Natural killer cell (primary cell): ENCODE data around the gene TTC39B. TPM values are rescaled to one million over a fixed set of nuclear protein-coding genes. Genes with fewer than 3 reads are reported as not detected.

ENCODE experiments used
- ATAC-seq, 3 donors: fragments of 150-1000 bp in 2 of 3; fragments of 200-7000 bp in 1 of 3; cut with Tn5 transposase; 1 replicate in 1 of 3; 2 replicates in 2 of 3; pipeline ENCODE4 v1.10.0; 2021; ENCODE audit warnings: mild to moderate bottlenecking in 2 of 3, moderate library complexity in 2 of 3
- DNase-seq, 2 donors: peaks; one replicate each; pipeline versions ENCODE4 v3.0.0 to v3.0.0-alpha.2; 2013 to 2021; ENCODE audit warnings: mixed read lengths in 1 of 2
- H3K27ac ChIP-seq: one replicate; pipeline ENCODE4 v1.5.1; 2013; ENCODE audit warnings: mild to moderate bottlenecking, low read length
- H3K27me3 ChIP-seq: one replicate; pipeline ENCODE4 v1.6.1; 2013; ENCODE audit warnings: low read length; ENCODE audit not compliant: control insufficient read depth, insufficient read depth
- H3K36me3 ChIP-seq: one replicate; pipeline ENCODE4 v1.6.1; 2013; ENCODE audit warnings: low read length; ENCODE audit not compliant: control insufficient read depth, insufficient read depth
- H3K4me1 ChIP-seq: one replicate; pipeline ENCODE4 v1.6.1; 2013; ENCODE audit warnings: low read length; ENCODE audit not compliant: control insufficient read depth, insufficient read depth
- H3K4me3 ChIP-seq: one replicate; pipeline ENCODE4 v1.5.1; 2013; ENCODE audit warnings: low read length
- H3K9me3 ChIP-seq: one replicate; pipeline ENCODE4 v1.6.1; 2013; ENCODE audit warnings: low read length; ENCODE audit not compliant: control insufficient read depth, insufficient read depth
- H3K27ac Mint-ChIP-seq, 2 donors: one replicate each; pipeline ENCODE4 v1.8.0; 2022; ENCODE audit warnings: mild to moderate bottlenecking in 2 of 2, mixed read lengths in 2 of 2, moderate library complexity in 1 of 2
- H3K27me3 Mint-ChIP-seq, 2 donors: one replicate each; pipeline ENCODE4 v1.8.0; 2022; ENCODE audit warnings: low read depth in 2 of 2, mixed read lengths in 2 of 2
- H3K36me3 Mint-ChIP-seq: one replicate; pipeline ENCODE4 v1.8.0; 2022; ENCODE audit warnings: mixed read lengths
- H3K4me1 Mint-ChIP-seq, 2 donors: one replicate each; pipeline ENCODE4 v1.8.0; 2022; ENCODE audit warnings: mixed read lengths in 2 of 2
- H3K4me3 Mint-ChIP-seq: one replicate; pipeline ENCODE4 v1.8.0; 2022; ENCODE audit warnings: mild to moderate bottlenecking, moderate library complexity, mixed read lengths
- H3K9me3 Mint-ChIP-seq, 2 donors: one replicate each; pipeline ENCODE4 v1.8.0; 2022; ENCODE audit warnings: mixed read lengths in 2 of 2
- WGBS: methylation state at CpG from one replicate; pipeline ENCODE4 v1.1.7; 2013; ENCODE audit warnings: missing lambda C conversion rate; ENCODE audit not compliant: insufficient coverage; 5-methylcytosine and 5-hydroxymethylcytosine counted together
- intact Hi-C: fragments of 100-400 bp; cut with micrococcal nuclease; formaldehyde crosslinking; loops from one replicate; pipeline ENCODE4 v1.14.2; 2022
- total RNA-seq, 4 donors: library from RNA; stranded (reverse); fragments of 120-200 nt in 1 of 4; gene quantifications; one replicate each; pipeline versions ENCODE4 v1.2.3 to v1.2.4, GENCODE V29; 2013 to 2022
- TF ChIP-seq, protein P1 (sequence below): fragments of 200-600 bp; IDR thresholded peaks from one replicate; pipeline ENCODE4 v1.8.0; 2022; ENCODE audit warnings: antibody characterized with exemption

The TTC39B gene
- total RNA-seq, 3 donors from 2014 or later (not counting 1 experiment from before 2014, with no cell fraction given), result 51.2 to 65.1 (median 54.2) TPM

DNA sequence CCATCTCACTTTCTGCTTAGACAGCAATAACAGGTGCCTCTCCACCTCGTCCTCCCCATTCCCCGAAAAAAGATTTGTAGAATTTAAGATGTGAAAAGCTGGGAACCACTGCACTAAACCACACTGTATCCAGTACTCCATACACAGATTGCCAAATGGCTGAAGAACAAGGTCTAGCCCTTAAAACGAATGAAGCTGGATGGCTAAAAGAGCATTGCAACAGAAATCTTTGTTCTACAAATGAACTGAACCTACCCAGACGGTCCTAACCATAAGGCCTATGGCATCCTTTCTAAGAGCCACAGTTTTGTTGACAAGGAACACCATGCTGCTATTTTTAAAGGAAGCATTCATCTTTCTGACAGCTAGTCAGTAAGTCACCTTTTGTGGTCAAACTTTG, 152.3 kb downstream of the TTC39B start:
- no peaks in the 10 kb centered on the region for H3K27me3 ChIP-seq
- H3K9me3 Mint-ChIP-seq, result no peaks in the 10 kb centered on the region
- H3K4me1 ChIP-seq, result no peaks in the 10 kb centered on the region
- no peak overlapping the region for H3K27ac Mint-ChIP-seq
- peaks cover 0 to 24% of the 10 kb centered on the region in 2 donors for H3K27me3 Mint-ChIP-seq
- WGBS, result 56% methylated on average over 3 of the region's 4 CpGs
- TF ChIP-seq, protein P1, sequence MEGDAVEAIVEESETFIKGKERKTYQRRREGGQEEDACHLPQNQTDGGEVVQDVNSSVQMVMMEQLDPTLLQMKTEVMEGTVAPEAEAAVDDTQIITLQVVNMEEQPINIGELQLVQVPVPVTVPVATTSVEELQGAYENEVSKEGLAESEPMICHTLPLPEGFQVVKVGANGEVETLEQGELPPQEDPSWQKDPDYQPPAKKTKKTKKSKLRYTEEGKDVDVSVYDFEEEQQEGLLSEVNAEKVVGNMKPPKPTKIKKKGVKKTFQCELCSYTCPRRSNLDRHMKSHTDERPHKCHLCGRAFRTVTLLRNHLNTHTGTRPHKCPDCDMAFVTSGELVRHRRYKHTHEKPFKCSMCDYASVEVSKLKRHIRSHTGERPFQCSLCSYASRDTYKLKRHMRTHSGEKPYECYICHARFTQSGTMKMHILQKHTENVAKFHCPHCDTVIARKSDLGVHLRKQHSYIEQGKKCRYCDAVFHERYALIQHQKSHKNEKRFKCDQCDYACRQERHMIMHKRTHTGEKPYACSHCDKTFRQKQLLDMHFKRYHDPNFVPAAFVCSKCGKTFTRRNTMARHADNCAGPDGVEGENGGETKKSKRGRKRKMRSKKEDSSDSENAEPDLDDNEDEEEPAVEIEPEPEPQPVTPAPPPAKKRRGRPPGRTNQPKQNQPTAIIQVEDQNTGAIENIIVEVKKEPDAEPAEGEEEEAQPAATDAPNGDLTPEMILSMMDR, result no peak
- H3K4me1 Mint-ChIP-seq, result no peaks in the 10 kb centered on the region
- DNase-seq (no peak), ATAC-seq (no peak)
- no peak overlapping the region for H3K27ac ChIP-seq
- no peak overlapping the region for H3K4me3 Mint-ChIP-seq
- intact Hi-C loops, result no loop called here
- no peaks in the 10 kb centered on the region for H3K36me3 Mint-ChIP-seq
- H3K9me3 ChIP-seq, result no peaks in the 10 kb centered on the region
- H3K4me3 ChIP-seq, result no peak overlapping the region
- no peaks in the 10 kb centered on the region for H3K36me3 ChIP-seq

DNA sequence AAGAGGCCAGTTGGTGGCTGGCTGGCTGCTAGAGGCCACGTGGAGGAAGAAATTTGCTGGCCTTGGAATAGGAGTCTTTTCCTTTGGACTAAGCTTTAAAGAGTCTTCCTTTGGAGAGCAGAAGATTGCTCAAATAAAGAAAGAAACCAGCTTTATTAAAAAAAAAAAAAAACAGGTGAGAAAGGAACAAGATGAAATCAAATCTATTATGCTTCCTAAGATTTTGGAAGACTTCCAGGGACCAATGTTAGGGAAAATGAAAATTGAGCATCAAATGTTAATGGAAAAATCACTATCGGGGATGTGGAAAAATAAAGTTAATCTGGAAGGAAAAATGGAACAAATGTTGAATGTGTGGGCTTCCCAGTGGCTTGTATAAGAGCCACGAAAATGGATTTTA, 153.1 kb downstream of the TTC39B start:
- intact Hi-C loops, result no loop called here
- no peak overlapping the region for H3K4me3 ChIP-seq
- H3K9me3 ChIP-seq, result no peaks in the 10 kb centered on the region
- no peak overlapping the region for H3K27ac ChIP-seq
- Mint-ChIP-seq H3K27ac (no peak overlapping the region), H3K27me3 (peaks cover 0 to 28% of the 10 kb centered on the region in 2 donors), H3K4me3 (no peak overlapping the region), H3K4me1 (no peaks in the 10 kb centered on the region), H3K36me3 (no peaks in the 10 kb centered on the region), H3K9me3 (no peaks in the 10 kb centered on the region)
- TF ChIP-seq, protein P1, result no peak
- no peaks in the 10 kb centered on the region for H3K4me1 ChIP-seq
- no peak for ATAC-seq
- no peak for DNase-seq
- WGBS, result 79% methylated on average over 3 of the region's 3 CpGs
- H3K27me3 ChIP-seq, result no peaks in the 10 kb centered on the region
- H3K36me3 ChIP-seq, result no peaks in the 10 kb centered on the region

DNA sequence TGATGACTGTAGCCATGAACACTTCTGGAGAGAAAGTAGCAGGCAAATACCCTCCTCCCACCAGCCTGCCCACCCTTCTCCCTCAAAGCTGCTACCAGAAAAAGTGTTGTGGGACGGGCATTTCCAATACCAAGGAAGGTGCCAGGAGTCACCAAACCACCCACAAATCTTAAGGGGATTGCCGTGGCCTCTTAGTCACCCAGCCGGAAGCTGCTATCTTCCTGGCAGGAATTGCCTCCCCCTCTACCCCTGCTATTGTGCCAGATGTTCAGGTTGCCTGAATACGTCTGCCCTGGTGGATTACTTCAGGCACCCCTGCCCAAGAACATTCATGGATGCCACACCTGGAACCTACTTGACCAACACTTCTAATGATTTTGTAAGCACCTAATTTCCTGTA, 156.1 kb downstream of the TTC39B start:
- H3K4me3 Mint-ChIP-seq, result no peak overlapping the region
- no peak overlapping the region for H3K27ac Mint-ChIP-seq
- peaks cover 0 to 28% of the 10 kb centered on the region in 2 donors for H3K27me3 Mint-ChIP-seq
- DNase-seq (no peak), ATAC-seq (no peak)
- H3K9me3 Mint-ChIP-seq, result no peaks in the 10 kb centered on the region
- no peaks in the 10 kb centered on the region for H3K4me1 Mint-ChIP-seq
- TF ChIP-seq, protein P1, result no peak
- H3K36me3 Mint-ChIP-seq, result no peaks in the 10 kb centered on the region
- 87% methylated on average over 4 of the region's 4 CpGs for WGBS
- no peak overlapping the region for H3K4me3 ChIP-seq
- no peaks in the 10 kb centered on the region for H3K27me3 ChIP-seq
- H3K27ac ChIP-seq, result no peak overlapping the region
- H3K36me3 ChIP-seq, result no peaks in the 10 kb centered on the region
- no peaks in the 10 kb centered on the region for H3K9me3 ChIP-seq
- intact Hi-C loops, result no loop called here
- H3K4me1 ChIP-seq, result no peaks in the 10 kb centered on the region

DNA sequence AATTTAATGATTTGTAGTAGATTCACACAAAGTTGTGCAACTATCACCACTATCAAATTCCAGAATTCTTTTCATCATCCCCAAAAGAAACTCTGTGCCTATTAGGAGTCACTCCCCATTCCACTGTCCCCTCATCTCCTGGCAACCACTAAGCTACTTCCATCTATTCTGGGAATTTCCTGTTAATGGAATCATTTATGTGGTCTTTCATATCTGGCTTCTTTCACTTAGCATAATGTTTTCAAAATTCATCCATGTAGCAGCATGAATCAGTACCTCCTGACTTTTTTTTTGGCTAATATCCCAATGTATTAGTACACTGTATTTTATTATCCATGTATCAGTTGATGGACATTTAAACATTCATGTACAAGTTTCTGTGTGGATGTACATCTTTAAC, 157.6 kb downstream of the TTC39B start:
- TF ChIP-seq, protein P1, result no peak
- Mint-ChIP-seq H3K9me3 (no peaks in the 10 kb centered on the region), H3K36me3 (no peaks in the 10 kb centered on the region), H3K27me3 (peaks cover 3 to 28% of the 10 kb centered on the region in 2 donors), H3K4me1 (no peaks in the 10 kb centered on the region), H3K27ac (no peak overlapping the region), H3K4me3 (no peak overlapping the region)
- intact Hi-C loops, result no loop called here
- H3K27ac ChIP-seq, result no peak overlapping the region
- H3K4me1 ChIP-seq, result no peaks in the 10 kb centered on the region
- no peaks in the 10 kb centered on the region for H3K36me3 ChIP-seq
- H3K27me3 ChIP-seq, result no peaks in the 10 kb centered on the region
- DNase-seq (no peak), ATAC-seq (no peak)
- H3K4me3 ChIP-seq, result no peak overlapping the region
- H3K9me3 ChIP-seq, result no peaks in the 10 kb centered on the region
